GM21825 (cell line): ENCODE data around the gene EYA3.

Experiments used
- ATAC-seq: cut with Tn5 transposase; IDR thresholded peaks from one replicate; pipeline ENCODE4 v1.9.1; 2021; ENCODE audit warnings: mild to moderate bottlenecking, moderate library complexity; ENCODE audit not compliant: unreplicated experiment

EYA3 gene

GRCh38 chr1:27971674-27972073 is 116.7 kb downstream of the EYA3 start:
- ATAC-seq = no peak

- ATAC-seq = no peak
These were observed 118.0 kb downstream of the EYA3 start for GRCh38 chr1:27970401-27970800.

GRCh38 chr1:27968692-27969091 is 119.7 kb downstream of the EYA3 start:
- no peak for ATAC-seq

- ATAC-seq = no peak
These were observed 120.4 kb downstream of the EYA3 start for GRCh38 chr1:27967884-27968466.

- no peak for ATAC-seq
These were observed 121.1 kb downstream of the EYA3 start for GRCh38 chr1:27967106-27967883.

- ATAC-seq = no peak
These were observed 121.9 kb downstream of the EYA3 start for GRCh38 chr1:27966402-27967105.

- no peak for ATAC-seq
These were observed 125.0 kb downstream of the EYA3 start for GRCh38 chr1:27963393-27963792.

- ATAC-seq = no peak
These were observed 126.7 kb downstream of the EYA3 start for GRCh38 chr1:27961646-27962221.

- no peak for ATAC-seq
These were observed 127.4 kb downstream of the EYA3 start for GRCh38 chr1:27960762-27961645.

GRCh38 chr1:27959792-27960603 is 128.4 kb downstream of the EYA3 start, which contains the start of gene XKR8:
Gene XKR8 (plus strand): TSS chr1:27959973. CDS start chr1:27960070, 97 bp downstream.
- peak; percentile 77 for ATAC-seq

- no peak for ATAC-seq
These were observed 129.9 kb downstream of the EYA3 start for GRCh38 chr1:27958513-27958912.

- ATAC-seq = no peak
These were observed 130.8 kb downstream of the EYA3 start for GRCh38 chr1:27957655-27958054.

GRCh38 chr1:27956761-27957160 is 131.6 kb downstream of the EYA3 start:
- no peak for ATAC-seq

GRCh38 chr1:27955076-27955475 is 133.3 kb downstream of the EYA3 start:
- ATAC-seq = no peak

- no peak for ATAC-seq
These were observed 134.2 kb downstream of the EYA3 start for GRCh38 chr1:27954186-27954585.

- ATAC-seq = no peak
These were observed 136.3 kb downstream of the EYA3 start for GRCh38 chr1:27952147-27952546.

- no peak for ATAC-seq
These were observed 137.0 kb downstream of the EYA3 start for GRCh38 chr1:27951396-27951795.

- ATAC-seq = no peak
These were observed 139.4 kb downstream of the EYA3 start for GRCh38 chr1:27949027-27949426.

- no peak for ATAC-seq
These were observed 143.4 kb downstream of the EYA3 start for GRCh38 chr1:27945020-27945419.
